GM19035 (cell line): ENCODE data around the gene HOMER2.
"Not testable (repeated sequence)": the region's sequence is repeated elsewhere in the genome, so short reads cannot be mapped to it uniquely, and the experiment has no call there.

Source experiments
- ATAC-seq: cut with Tn5 transposase; IDR thresholded peaks from one replicate; pipeline ENCODE4 v1.9.1; 2021; ENCODE audit not compliant: unreplicated experiment

Gene HOMER2

GRCh38 chr15:82900511-82901060 lies 51.9 kb downstream of the HOMER2 start:
- no peak for ATAC-seq

GRCh38 chr15:82898961-82899360 lies 53.6 kb downstream of the HOMER2 start:
- ATAC-seq, result no peak

GRCh38 chr15:82895983-82896382 lies 56.5 kb downstream of the HOMER2 start:
- no peak for ATAC-seq

DNA sequence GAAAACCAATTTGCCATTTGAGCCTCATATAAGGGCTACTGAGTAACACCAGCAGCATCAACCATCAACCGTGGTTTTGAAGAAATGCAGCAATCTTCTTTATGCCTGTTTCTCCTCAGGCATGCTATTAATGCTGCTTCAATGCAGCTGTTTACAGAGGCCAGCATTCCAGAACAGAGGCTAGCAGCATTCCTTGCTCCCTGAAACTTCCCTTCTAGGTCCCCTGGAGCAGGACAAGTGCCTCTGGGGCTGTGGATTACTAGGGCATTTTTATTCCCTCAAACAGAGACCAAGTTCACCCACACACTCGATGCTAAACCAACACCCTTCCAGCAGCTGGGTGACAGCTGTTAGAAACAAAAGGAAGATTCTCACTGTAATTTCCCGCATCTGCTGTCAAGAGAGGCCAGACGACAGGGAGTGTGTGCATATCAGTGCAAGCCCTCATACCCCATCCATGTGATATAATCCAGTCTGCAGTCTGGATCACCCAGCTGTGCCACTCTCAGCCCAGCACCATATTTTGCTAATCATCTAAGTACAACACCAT lies 57.5 kb downstream of the HOMER2 start:
- ATAC-seq, result no peak

DNA sequence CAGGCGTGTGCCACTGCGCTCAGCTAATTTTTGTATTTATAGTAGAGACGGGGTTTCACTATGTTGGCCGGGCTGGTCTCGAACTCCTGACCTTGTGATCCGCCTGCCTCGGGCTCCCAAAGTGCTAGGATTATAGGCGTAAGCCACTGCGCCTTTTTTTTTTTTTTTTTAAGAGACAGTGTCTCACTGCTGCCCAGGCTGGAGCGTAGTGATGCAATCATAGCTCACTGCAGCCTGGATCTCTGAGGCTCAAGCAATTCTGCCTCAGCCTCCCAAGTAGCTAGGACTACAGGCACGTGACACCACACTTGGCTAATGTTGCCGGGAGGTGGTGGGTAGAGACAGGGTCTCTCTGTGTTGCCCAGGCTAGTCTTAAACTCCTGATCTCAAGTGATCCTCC lies 59.0 kb downstream of the HOMER2 start:
- not testable (repeated sequence) for ATAC-seq

- ATAC-seq, result no peak
Observed at GRCh38 chr15:82892573-82892972, 59.9 kb downstream of the HOMER2 start.

DNA sequence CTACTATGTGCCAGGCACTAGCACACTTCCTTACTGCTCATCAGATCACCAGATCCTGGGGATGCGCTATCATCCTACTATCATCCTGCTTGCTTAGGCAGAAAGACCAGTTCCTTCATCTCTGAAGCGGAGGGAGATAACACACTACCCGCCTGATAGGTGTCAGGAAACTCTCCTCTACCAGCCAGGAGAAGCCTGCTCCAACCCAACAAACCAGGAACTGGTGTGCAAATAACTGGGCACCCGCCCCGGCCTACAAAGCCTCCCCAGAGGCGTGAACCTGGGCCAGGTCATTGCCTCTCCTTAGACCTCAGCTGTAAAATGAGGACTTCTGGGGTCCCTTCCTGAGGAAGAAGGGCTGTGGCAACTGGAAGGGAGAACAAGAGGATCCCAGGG lies 61.5 kb downstream of the HOMER2 start:
- ATAC-seq, result no peak

GRCh38 chr15:82890338-82890994 lies 62.1 kb downstream of the HOMER2 start:
- no peak for ATAC-seq

DNA sequence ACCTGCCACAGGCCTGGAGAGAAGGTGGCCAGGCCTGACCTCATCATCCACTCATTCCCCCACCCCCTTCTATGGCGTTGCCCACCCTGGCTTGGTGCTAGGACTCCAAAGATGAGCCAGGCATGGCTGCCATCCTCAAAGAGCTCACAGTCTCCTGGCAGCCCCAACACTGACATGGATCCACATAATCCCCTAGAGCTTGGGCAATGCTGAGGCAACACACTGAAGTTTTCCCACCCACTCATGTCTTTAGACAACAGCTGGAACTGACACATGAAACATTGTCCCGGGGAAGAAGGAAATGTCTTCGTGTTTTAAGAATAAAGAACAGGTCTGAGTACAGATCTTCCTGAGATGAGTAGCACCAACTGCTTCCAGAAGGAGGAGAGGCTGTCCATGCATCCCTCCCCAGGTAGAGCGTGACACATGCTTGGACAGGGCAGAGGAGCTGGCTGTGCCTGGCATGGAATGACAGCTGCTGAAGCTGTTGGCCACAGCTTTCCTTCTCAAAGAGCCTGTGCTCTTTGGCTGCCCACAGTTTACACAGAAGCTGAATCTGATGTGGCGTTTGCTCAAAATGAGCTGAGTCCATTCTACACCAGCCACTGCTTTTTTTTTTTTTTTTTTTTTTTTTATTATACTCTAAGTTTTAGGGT lies 70.1 kb downstream of the HOMER2 start:
- ATAC-seq, result no peak

- ATAC-seq, result no peak
Observed at GRCh38 chr15:82881747-82882146, 70.8 kb downstream of the HOMER2 start.

GRCh38 chr15:82880704-82881103 lies 71.8 kb downstream of the HOMER2 start:
- ATAC-seq, result no peak

DNA sequence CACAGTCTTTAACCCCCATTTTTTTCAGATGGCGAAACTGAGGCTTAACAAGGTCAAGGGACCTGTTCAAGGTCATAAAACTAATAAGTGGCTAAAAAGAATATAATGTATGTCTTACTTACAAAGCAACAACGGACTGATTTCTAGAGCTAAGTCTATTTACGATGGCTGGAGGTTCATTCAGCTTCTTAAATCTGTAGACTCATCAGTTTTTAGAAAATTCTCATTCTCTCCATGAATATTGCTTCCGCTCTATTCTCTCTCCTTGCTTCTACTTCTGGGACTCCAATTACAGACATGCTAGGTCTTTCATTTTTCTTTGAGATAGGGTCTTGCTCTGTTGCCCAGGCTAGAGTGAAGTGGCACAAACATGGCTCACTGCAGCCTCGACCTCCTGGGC lies 74.2 kb downstream of the HOMER2 start:
- ATAC-seq, result no peak

GRCh38 chr15:82877825-82878224 lies 74.7 kb downstream of the HOMER2 start:
- no peak for ATAC-seq

GRCh38 chr15:82875411-82876003 lies 77.0 kb downstream of the HOMER2 start:
- no peak for ATAC-seq

DNA sequence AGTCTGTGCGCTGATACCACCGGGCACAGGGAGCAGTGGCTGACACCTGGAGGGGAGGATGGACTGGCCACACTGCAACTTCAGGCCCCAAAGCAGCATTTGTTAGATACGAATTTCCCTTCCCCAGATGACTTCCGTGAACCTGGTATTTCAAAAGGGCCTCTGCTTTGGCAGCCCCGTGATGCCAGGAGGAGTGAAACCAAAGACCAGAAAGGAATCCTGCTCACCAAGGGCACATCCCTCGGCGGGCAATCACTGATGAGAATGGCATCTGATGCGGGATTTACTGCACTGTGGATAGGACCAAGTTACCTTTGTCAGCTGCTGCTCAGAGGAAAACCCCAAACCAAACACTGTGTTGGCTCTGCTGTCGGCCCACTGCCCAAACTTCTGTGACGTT lies 77.6 kb downstream of the HOMER2 start:
- ATAC-seq, result no peak

GRCh38 chr15:82874267-82874666 lies 78.3 kb downstream of the HOMER2 start:
- ATAC-seq, result no peak

- ATAC-seq, result no peak
Observed at GRCh38 chr15:82873000-82873680, 79.4 kb downstream of the HOMER2 start.

- ATAC-seq, result no peak
Observed at GRCh38 chr15:82871832-82872484, 80.6 kb downstream of the HOMER2 start.

DNA sequence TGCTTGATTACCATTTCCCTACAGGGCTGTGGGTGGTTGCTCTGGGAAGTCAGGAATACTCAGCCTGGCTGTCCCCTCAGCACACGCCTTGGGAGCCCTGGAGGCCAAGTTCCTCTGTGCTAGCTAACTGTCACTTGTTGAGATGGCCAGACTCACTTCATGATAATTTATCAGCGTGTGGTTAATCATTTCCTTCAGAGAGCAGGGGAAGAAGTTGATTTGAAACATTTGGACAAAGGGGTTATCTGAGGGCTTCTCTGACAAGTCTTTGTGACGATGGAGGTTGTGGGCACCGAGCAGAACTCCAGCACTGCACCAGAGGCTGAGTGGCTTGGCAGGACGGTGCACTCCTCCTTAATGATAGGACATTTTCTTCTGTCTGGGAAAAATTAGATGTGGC lies 81.2 kb downstream of the HOMER2 start:
- no peak for ATAC-seq

DNA sequence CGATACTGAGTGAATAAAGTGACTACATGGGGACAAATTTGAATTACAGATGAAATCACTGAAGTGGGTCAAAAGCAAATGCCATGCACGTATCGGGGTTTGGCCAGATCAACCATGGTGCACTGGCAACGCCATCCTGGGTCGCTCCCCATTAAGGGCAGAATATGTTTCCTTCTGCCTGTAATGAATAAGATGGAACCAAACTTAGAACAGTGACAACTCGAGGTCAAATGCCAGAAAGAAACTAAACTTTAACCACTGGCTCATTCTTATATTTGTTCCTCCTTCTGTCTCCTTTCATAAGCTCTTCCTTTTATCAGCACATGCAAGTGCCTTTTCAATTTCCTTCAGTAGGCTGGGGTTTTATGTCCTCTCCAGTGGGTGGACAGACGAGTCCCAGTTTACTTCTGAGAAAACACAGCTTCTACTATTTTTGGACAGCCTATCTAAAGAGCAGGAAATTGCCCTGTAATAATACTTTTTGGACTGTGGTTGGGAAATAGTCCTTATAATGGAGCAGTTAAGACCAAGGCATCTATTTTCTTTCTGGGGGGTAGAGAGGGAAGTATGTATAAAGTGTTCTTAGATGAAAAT lies 81.7 kb downstream of the HOMER2 start:
- ATAC-seq, result no peak
